Activated CD8-positive, alpha-beta T cell treated with anti-CD3 and anti-CD28 coated beads, Interleukin-2, amount 10 ng/mL, durations not matched to agents 7 days and 5 days (primary cell): ENCODE results near the gene FHIT. TPM values are rescaled to one million over a fixed set of nuclear protein-coding genes. Genes with fewer than 3 reads are reported as not detected.

ENCODE experiments used
- ATAC-seq: fragments of 150-1000 bp; cut with Tn5 transposase; one replicate; pipeline ENCODE4 v1.10.0; 2021; ENCODE audit warnings: moderate library complexity
- CTCF ChIA-PET: fragments of 350-600 bp; sonication (Branson Sonifier 250); formaldehyde crosslinking; loops from one replicate; lab custom pipeline; 2021; ENCODE audit warnings: antibody characterized with exemption; lab: Charles Lee
- POLR2A ChIA-PET: fragments of 350-600 bp; sonication (Branson Sonifier 250); formaldehyde crosslinking; loops from one replicate; lab custom pipeline; 2021; ENCODE audit warnings: antibody characterized with exemption; lab: Charles Lee
- DNase-seq: peaks from one replicate; pipeline ENCODE4 v3.0.0-alpha.2; 2020
- H3K27ac Mint-ChIP-seq: one replicate; pipeline ENCODE4 v1.8.0; 2021; ENCODE audit warnings: mild to moderate bottlenecking, mixed read lengths
- H3K27me3 Mint-ChIP-seq: one replicate; pipeline ENCODE4 v1.8.0; 2021; ENCODE audit warnings: low read depth, mixed read lengths
- H3K36me3 Mint-ChIP-seq: one replicate; pipeline ENCODE4 v1.8.0; 2021; ENCODE audit warnings: low read depth, mixed read lengths
- H3K4me1 Mint-ChIP-seq: one replicate; pipeline ENCODE4 v1.8.0; 2021; ENCODE audit warnings: low read depth, mixed read lengths
- H3K4me3 Mint-ChIP-seq: one replicate; pipeline ENCODE4 v1.8.0; 2021; ENCODE audit warnings: mild to moderate bottlenecking, mixed read lengths
- H3K9me3 Mint-ChIP-seq: one replicate; pipeline ENCODE4 v1.8.0; 2022; ENCODE audit warnings: mixed read lengths; ENCODE audit not compliant: insufficient read depth
- total RNA-seq, 2 experiments: library from RNA; stranded (reverse); gene quantifications; one replicate each; pipeline ENCODE4 v1.2.3, GENCODE V29; 2021

The FHIT gene
- total RNA-seq, 2 experiments from 2014 or later = 4.8 TPM

DNA sequence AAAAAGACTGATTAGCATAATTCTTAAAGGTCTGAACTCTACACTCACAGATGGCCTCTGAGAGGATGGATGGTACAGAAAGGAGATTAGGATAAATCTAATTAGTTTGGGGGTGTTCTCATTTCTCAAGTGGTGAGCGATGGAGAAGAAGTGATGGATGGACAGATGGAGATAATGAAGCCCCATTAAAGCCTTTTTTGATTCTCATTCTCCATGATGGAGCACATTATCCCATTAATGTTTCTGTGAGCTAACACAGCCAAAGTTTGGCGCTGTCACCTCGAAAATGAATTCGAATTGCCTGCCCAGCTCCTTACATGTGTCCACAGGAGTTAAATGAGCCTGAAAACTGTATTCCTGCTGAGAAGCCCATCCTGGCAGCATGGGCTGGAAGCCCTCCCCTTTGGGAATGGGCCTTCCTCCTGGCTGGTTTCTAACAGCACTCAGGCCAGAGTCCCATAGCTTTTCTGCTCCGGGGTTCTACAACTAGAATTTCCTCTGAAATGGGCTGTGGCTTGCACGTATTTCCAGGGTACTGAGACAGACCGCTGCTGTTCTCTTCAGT is 1475.4 kb downstream of the FHIT start:
- Mint-ChIP-seq H3K4me1 (peaks cover 73% of the 10 kb centered on the region), H3K4me3 (no peak overlapping the region), H3K27ac (no peak overlapping the region), H3K9me3 (peaks cover 15% of the 10 kb centered on the region), H3K36me3 (peaks cover 12% of the 10 kb centered on the region), H3K27me3 (peaks cover 5% of the 10 kb centered on the region)
- no peak for DNase-seq
- no peak for ATAC-seq
- ChIA-PET CTCF (no interaction called here), POLR2A (no interaction called here)

DNA sequence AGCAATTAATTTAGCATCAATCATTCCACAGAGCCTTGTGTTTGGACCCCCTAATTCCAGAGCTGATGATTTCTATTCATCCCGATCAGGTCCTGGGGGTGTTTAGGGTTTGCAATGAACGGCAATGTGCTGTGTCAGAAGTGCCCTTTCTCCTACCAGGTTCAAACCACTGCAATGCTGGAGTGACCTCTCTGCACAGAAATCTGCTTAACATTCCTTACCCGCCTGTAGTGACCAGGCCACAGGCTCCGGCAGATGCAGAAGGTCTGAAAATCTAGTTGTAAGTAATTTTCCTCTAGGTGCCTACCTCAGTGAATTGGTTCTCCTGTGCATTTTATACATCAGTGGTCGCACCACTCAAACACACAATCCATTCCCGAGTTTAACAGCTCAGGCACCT is 1476.1 kb downstream of the FHIT start:
- DNase-seq = no peak
- no peak overlapping the region for H3K4me3 Mint-ChIP-seq
- peaks cover 15% of the 10 kb centered on the region for H3K9me3 Mint-ChIP-seq
- H3K27me3 Mint-ChIP-seq = peaks cover 9% of the 10 kb centered on the region
- ChIA-PET POLR2A (no interaction called here), CTCF (no interaction called here)
- no peak overlapping the region for H3K27ac Mint-ChIP-seq
- peaks cover 74% of the 10 kb centered on the region for H3K4me1 Mint-ChIP-seq
- no peak for ATAC-seq
- peaks cover 15% of the 10 kb centered on the region for H3K36me3 Mint-ChIP-seq

DNA sequence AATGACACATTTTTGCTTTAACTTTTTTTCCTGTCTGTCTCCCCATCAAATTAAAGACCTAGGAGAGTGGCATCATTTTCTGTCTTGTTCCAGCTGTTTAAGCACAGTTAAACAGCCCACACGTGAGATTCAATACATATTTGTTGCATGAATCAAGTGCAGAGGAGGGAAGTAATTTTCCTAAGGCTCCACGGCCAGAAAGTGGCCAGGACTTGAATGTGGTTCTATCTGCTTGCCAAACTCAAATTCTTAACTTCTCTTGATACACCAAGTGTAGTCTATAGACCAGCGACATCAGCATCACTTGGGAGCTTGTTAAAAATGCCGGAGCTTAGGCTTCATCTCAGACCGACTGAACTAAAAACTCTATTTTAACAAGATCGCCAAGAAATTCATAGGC is 1476.6 kb downstream of the FHIT start:
- peaks cover 15% of the 10 kb centered on the region for H3K9me3 Mint-ChIP-seq
- H3K27ac Mint-ChIP-seq = no peak overlapping the region
- no peak for DNase-seq
- no peak for ATAC-seq
- peaks cover 15% of the 10 kb centered on the region for H3K36me3 Mint-ChIP-seq
- H3K4me3 Mint-ChIP-seq = no peak overlapping the region
- peaks cover 10% of the 10 kb centered on the region for H3K27me3 Mint-ChIP-seq
- H3K4me1 Mint-ChIP-seq = peaks cover 74% of the 10 kb centered on the region
- ChIA-PET POLR2A (no interaction called here), CTCF (no interaction called here)

DNA sequence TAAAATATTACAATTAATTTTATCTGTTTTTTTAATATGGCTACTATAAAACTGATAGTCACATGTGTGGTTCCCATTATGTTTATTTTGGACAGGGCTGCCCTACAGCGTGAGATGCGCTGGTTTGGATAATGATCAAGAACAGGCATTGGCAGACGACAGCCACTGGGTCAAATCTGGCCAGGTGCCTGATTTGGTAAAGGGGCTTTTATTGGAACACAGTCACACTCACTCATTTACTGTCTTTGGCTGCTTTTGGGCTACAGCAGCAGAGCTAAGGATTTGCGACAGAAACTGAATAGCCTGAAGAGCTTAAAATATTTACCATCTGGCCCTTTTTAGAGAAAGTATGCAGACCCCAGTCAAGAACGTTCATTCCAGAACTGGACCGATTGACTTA is 1477.3 kb downstream of the FHIT start:
- Mint-ChIP-seq H3K4me1 (peaks cover 74% of the 10 kb centered on the region), H3K9me3 (peaks cover 9% of the 10 kb centered on the region), H3K36me3 (peaks cover 13% of the 10 kb centered on the region), H3K27me3 (peaks cover 9% of the 10 kb centered on the region), H3K27ac (no peak overlapping the region), H3K4me3 (no peak overlapping the region)
- DNase-seq = no peak
- ATAC-seq = no peak
- ChIA-PET CTCF (interaction anchor here (0.5 to 1.1 kb wide), 2 partner anchors 18 to 321 kb away, joined by 3 to 4 read pairs; no protein-coding TSS in a partner anchor), POLR2A (interaction anchor here (0.6 kb wide), 1 partner anchor 12 kb away, joined by 3 read pairs; no protein-coding TSS in a partner anchor)

GRCh38 chr3:59772416-59773408 is 1478.5 kb downstream of the FHIT start:
- ATAC-seq (peak; percentile 84), DNase-seq (peak; percentile 87)
- CTCF ChIA-PET = interaction anchor here (0.6 to 2.3 kb wide), 14 partner anchors 9 to 198 kb away, joined by 3 to 9 read pairs (median 5); no protein-coding TSS in a partner anchor
- H3K36me3 Mint-ChIP-seq = peaks cover 9% of the 10 kb centered on the region
- peaks cover under 1% of the 10 kb centered on the region for H3K9me3 Mint-ChIP-seq
- H3K4me1 Mint-ChIP-seq = peaks cover 65% of the 10 kb centered on the region
- H3K27me3 Mint-ChIP-seq = peaks cover 9% of the 10 kb centered on the region
- peak overlapping the region; percentile 53 for H3K4me3 Mint-ChIP-seq
- POLR2A ChIA-PET = interaction anchor here (1.0 to 1.4 kb wide), 2 partner anchors 9 to 11 kb away, joined by 3 to 4 read pairs; no protein-coding TSS in a partner anchor
- H3K27ac Mint-ChIP-seq = peak overlapping the region; percentile 76

- Mint-ChIP-seq H3K36me3 (peaks cover 9% of the 10 kb centered on the region), H3K27me3 (peaks cover 9% of the 10 kb centered on the region), H3K4me1 (peaks cover 56% of the 10 kb centered on the region), H3K27ac (peak overlapping the region; percentile 76), H3K9me3 (no peaks in the 10 kb centered on the region), H3K4me3 (no peak overlapping the region)
- ChIA-PET POLR2A (no interaction called here), CTCF (interaction anchor here (1.2 to 2.3 kb wide), 5 partner anchors 10 to 197 kb away, joined by 5 to 9 read pairs (median 8); no protein-coding TSS in a partner anchor)
- no peak for DNase-seq
- ATAC-seq = no peak
These were observed 1479.5 kb downstream of the FHIT start for GRCh38 chr3:59771768-59772181.

DNA sequence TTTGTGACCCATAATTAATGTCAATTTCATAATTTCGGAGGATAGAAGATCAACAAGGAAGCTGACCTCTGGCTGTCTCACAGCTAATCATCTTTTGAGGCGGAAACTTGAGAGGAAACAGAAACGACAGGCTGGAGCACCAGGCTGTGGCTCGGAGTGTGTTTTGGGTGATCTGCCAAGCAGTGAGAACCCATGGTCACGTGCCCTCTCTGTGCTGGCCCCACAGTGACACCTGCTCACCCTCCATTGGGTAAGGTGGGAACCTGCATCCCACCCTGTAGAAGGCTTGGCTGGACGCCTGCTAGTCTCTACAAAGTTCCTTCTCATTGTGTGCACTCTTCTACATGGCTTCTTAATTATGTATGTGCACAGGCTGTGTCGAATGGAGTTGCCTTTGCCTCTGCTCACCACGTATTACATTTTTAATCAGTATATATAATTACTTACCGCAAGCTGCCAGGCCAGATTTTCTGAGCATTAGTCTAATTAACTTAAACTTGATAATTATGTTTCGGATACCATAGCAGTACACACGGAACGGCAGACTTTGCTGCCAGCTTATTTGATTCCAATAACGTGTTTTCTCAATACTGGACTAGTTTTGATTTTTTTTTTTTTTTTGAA is 1482.0 kb downstream of the FHIT start:
- no peak for ATAC-seq

DNA sequence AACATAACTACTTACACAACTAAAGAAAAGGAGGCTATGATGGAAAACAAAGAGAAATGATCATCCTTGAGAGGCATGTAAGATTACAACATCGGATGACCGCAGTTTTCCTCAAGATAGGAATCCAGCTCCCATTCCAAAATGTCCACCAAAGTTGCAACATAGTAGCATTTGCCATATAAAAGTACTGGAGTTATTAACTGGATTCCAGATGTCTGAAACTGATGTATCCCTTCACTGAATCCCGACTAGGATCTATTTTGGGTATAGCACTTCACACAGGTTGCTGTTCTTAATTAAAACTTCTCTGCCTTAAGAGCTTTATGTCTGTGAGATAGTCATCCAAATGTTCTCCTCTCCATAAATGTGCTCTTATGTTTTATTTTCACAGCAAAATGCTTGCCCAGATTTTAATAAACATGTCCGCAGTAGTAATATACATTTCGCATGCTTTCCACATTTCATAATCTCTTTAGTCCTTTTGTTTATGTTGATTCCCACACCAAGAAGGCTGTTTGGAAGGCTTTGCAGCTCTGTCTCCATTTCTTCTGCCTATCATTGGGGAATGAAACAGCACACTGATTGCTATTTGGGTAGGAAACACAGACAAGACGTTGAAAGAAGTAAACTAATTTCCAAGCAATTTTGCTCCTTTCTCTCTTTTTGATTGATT is 1484.9 kb downstream of the FHIT start:
- no peak overlapping the region for H3K4me3 Mint-ChIP-seq
- peaks cover 3% of the 10 kb centered on the region for H3K4me1 Mint-ChIP-seq
- DNase-seq (no peak), ATAC-seq (no peak)
- ChIA-PET CTCF (interaction anchor here (0.9 kb wide), 1 partner anchor 15 kb away, joined by 3 read pairs; no protein-coding TSS in a partner anchor), POLR2A (no interaction called here)
- H3K27me3 Mint-ChIP-seq = peaks cover 28% of the 10 kb centered on the region
- peaks cover 6% of the 10 kb centered on the region for H3K36me3 Mint-ChIP-seq
- H3K9me3 Mint-ChIP-seq = no peaks in the 10 kb centered on the region
- no peak overlapping the region for H3K27ac Mint-ChIP-seq

More for the DNA sequence above, 1482.0 kb downstream of the FHIT start:
- Mint-ChIP-seq H3K9me3 (no peaks in the 10 kb centered on the region), H3K4me1 (peaks cover 31% of the 10 kb centered on the region), H3K27ac (no peak overlapping the region), H3K4me3 (no peak overlapping the region), H3K27me3 (peaks cover 21% of the 10 kb centered on the region), H3K36me3 (peaks cover 6% of the 10 kb centered on the region)
- ChIA-PET CTCF (interaction anchor here (1.1 to 1.2 kb wide), 3 partner anchors 13 to 41 kb away, joined by 3 read pairs; no protein-coding TSS in a partner anchor), POLR2A (no interaction called here)
- DNase-seq = no peak

- H3K4me3 Mint-ChIP-seq = no peak overlapping the region
- H3K9me3 Mint-ChIP-seq = no peaks in the 10 kb centered on the region
- H3K27ac Mint-ChIP-seq = no peak overlapping the region
- H3K36me3 Mint-ChIP-seq = peaks cover 1% of the 10 kb centered on the region
- peaks cover 19% of the 10 kb centered on the region for H3K27me3 Mint-ChIP-seq
- POLR2A ChIA-PET = interaction anchor here (1.0 kb wide), 1 partner anchor 9 kb away, joined by 4 read pairs; no protein-coding TSS in a partner anchor
- DNase-seq = no peak
- CTCF ChIA-PET = interaction anchor here (0.7 to 1.3 kb wide), 2 partner anchors 9 to 11 kb away, joined by 3 to 5 read pairs; no protein-coding TSS in a partner anchor
- peaks cover 19% of the 10 kb centered on the region for H3K4me1 Mint-ChIP-seq
- no peak for ATAC-seq
These were observed 1487.1 kb downstream of the FHIT start for GRCh38 chr3:59764171-59764570.

GRCh38 chr3:59762941-59763340 is 1488.3 kb downstream of the FHIT start:
- ATAC-seq = no peak
- peaks cover 19% of the 10 kb centered on the region for H3K27me3 Mint-ChIP-seq
- peaks cover 27% of the 10 kb centered on the region for H3K4me1 Mint-ChIP-seq

More at GRCh38 chr3:59762941-59763340, 1488.3 kb downstream of the FHIT start:
- ChIA-PET POLR2A (no interaction called here), CTCF (interaction anchor here (1.3 kb wide), 1 partner anchor 10 kb away, joined by 5 read pairs; no protein-coding TSS in a partner anchor)
- H3K36me3 Mint-ChIP-seq = peaks cover 1% of the 10 kb centered on the region
- H3K9me3 Mint-ChIP-seq = no peaks in the 10 kb centered on the region
- no peak overlapping the region for H3K27ac Mint-ChIP-seq
- no peak overlapping the region for H3K4me3 Mint-ChIP-seq
- DNase-seq = no peak
